KMS-11 (cell line): ENCODE measurements around the gene MEGF6.

Source experiments
- H2AFZ ChIP-seq: fragments of 200-600 bp; sonication (generic); 2 replicates; pipeline ENCODE4 v1.6.1; 2016; ENCODE audit warnings: antibody characterized with exemption, mixed run types, low read depth
- H3K27ac ChIP-seq: fragments of 200-600 bp; sonication (generic); 2 replicates; pipeline ENCODE4 v1.6.1; 2016; ENCODE audit warnings: mild to moderate bottlenecking, mixed run types
- H3K27me3 ChIP-seq: fragments of 200-600 bp; sonication (generic); 2 replicates; pipeline ENCODE4 v1.6.1; 2017; ENCODE audit warnings: mild to moderate bottlenecking, low read depth, mixed run types, moderate library complexity; ENCODE audit not compliant: insufficient read depth
- H3K36me3 ChIP-seq: fragments of 200-600 bp; sonication (generic); 2 replicates; pipeline ENCODE4 v1.6.1; 2017; ENCODE audit warnings: mild to moderate bottlenecking, mixed run types; ENCODE audit not compliant: insufficient read depth
- H3K4me1 ChIP-seq: fragments of 200-600 bp; sonication (generic); 2 replicates; pipeline ENCODE4 v1.6.1; 2016; ENCODE audit warnings: mild to moderate bottlenecking, low read depth, mixed run types; ENCODE audit not compliant: poor library complexity, severe bottlenecking
- H3K4me2 ChIP-seq: fragments of 200-600 bp; sonication (generic); 2 replicates; pipeline ENCODE4 v1.7.0; 2016; ENCODE audit warnings: mild to moderate bottlenecking, mixed run types
- H3K4me3 ChIP-seq: fragments of 200-600 bp; sonication (generic); IDR thresholded peaks from 2 replicates; pipeline ENCODE4 v1.6.1; 2017; ENCODE audit warnings: low read depth, low read length, mixed read lengths; ENCODE audit not compliant: insufficient read depth
- H3K79me2 ChIP-seq: fragments of 200-600 bp; sonication (generic); 2 replicates; pipeline ENCODE4 v1.6.1; 2016; ENCODE audit warnings: low read depth, mixed run types; ENCODE audit not compliant: insufficient read depth
- H3K9ac ChIP-seq: fragments of 200-600 bp; sonication (generic); 2 replicates; pipeline ENCODE4 v1.6.1; 2016; ENCODE audit warnings: mild to moderate bottlenecking, mixed run types
- H4K20me1 ChIP-seq: fragments of 200-600 bp; sonication (generic); 2 replicates; pipeline ENCODE4 v1.6.1; 2016; ENCODE audit warnings: mild to moderate bottlenecking, mixed run types; ENCODE audit not compliant: insufficient read depth
- CTCF ChIP-seq: fragments of 200-600 bp; sonication (generic); conservative IDR thresholded peaks from 2 replicates; pipeline ENCODE4 v1.6.1; 2017; ENCODE audit warnings: low read depth, mild to moderate bottlenecking, antibody characterized with exemption, low read length, moderate library complexity, mixed read lengths

Gene MEGF6

GRCh38 chr1:3551290-3551678 is 60.0 kb downstream of the MEGF6 start:
- no peaks in the 10 kb centered on the region for H3K36me3 ChIP-seq
- H3K4me1 ChIP-seq = no peaks in the 10 kb centered on the region
- no peaks in the 10 kb centered on the region for H4K20me1 ChIP-seq
- no peak overlapping the region for H3K4me3 ChIP-seq
- no peak for TF ChIP-seq CTCF
- H3K27me3 ChIP-seq = peaks cover 88% of the 10 kb centered on the region
- H3K4me2 ChIP-seq = no peak overlapping the region
- H3K79me2 ChIP-seq = no peaks in the 10 kb centered on the region
- H2AFZ ChIP-seq = no peak overlapping the region
- no peak overlapping the region for H3K27ac ChIP-seq
- no peak overlapping the region for H3K9ac ChIP-seq

- Histone ChIP-seq H3K27ac (no peak overlapping the region), H2AFZ (no peak overlapping the region), H4K20me1 (no peaks in the 10 kb centered on the region), H3K79me2 (no peaks in the 10 kb centered on the region), H3K9ac (no peak overlapping the region), H3K4me3 (no peak overlapping the region), H3K4me2 (no peak overlapping the region), H3K4me1 (no peaks in the 10 kb centered on the region), H3K27me3 (peaks cover 88% of the 10 kb centered on the region), H3K36me3 (no peaks in the 10 kb centered on the region)
- TF ChIP-seq CTCF = no peak
Measured at GRCh38 chr1:3550511-3551289, 60.6 kb downstream of the MEGF6 start.

- no peaks in the 10 kb centered on the region for H3K4me1 ChIP-seq
- no peak overlapping the region for H3K27ac ChIP-seq
- no peak overlapping the region for H2AFZ ChIP-seq
- H3K79me2 ChIP-seq = no peaks in the 10 kb centered on the region
- no peak overlapping the region for H3K4me2 ChIP-seq
- no peak for TF ChIP-seq CTCF
- no peaks in the 10 kb centered on the region for H4K20me1 ChIP-seq
- no peak overlapping the region for H3K9ac ChIP-seq
- no peaks in the 10 kb centered on the region for H3K36me3 ChIP-seq
- H3K4me3 ChIP-seq = no peak overlapping the region
- peaks cover 94% of the 10 kb centered on the region for H3K27me3 ChIP-seq
Measured at GRCh38 chr1:3548895-3549294, 62.4 kb downstream of the MEGF6 start.

- H3K4me3 ChIP-seq = no peak overlapping the region
- H3K27ac ChIP-seq = no peak overlapping the region
Measured at GRCh38 chr1:3548156-3548893, 63.0 kb downstream of the MEGF6 start.

More at GRCh38 chr1:3548156-3548893, 63.0 kb downstream of the MEGF6 start:
- H3K36me3 ChIP-seq = no peaks in the 10 kb centered on the region
- no peaks in the 10 kb centered on the region for H3K79me2 ChIP-seq
- TF ChIP-seq CTCF = no peak
- no peaks in the 10 kb centered on the region for H3K4me1 ChIP-seq
- H4K20me1 ChIP-seq = no peaks in the 10 kb centered on the region
- H3K27me3 ChIP-seq = peaks cover 94% of the 10 kb centered on the region
- H3K4me2 ChIP-seq = no peak overlapping the region
- no peak overlapping the region for H2AFZ ChIP-seq
- H3K9ac ChIP-seq = no peak overlapping the region
